ENCODE data around the gene FAM161B.

DNA sequence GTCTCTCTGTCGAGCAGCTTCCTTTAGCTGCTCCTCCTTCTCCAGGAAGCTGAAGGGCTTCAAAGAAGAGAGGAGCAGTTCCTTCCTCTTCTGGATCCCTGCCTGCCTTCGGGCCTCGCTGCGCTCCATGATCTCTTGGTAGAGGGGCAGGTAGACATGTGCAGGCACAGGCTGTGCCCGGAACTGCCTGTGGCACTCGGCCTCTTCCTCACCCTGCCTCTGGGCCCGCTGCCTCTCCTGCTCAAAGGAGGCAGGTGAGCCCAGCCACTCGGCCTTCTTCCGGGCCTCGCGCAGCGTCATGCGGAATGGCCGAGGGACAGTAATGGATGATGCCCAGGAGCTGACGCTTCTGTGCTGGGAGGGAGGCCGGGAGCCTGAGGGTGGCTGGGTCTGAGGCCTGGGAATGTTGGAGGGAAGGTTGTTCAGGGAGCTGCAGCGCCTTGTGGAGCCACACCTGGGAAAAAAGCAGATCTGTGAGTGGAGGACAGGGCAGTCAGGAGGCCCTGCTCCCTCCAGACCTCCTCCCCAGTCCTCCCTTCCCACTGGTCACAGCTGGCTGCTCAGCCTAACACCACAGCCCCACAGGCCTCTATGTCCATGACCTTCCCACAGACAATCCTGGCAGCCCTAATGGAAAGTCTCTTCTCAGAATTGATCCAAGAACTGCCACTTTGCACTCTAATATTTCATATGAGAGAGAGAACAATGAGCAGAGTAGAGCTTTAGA is 5.3 kb downstream of the FAM161B start:
- no peak for TF ChIP-seq POLR2A (IDR thresholded peaks at IDR 0.05)
- TF ChIP-seq, protein P1, sequence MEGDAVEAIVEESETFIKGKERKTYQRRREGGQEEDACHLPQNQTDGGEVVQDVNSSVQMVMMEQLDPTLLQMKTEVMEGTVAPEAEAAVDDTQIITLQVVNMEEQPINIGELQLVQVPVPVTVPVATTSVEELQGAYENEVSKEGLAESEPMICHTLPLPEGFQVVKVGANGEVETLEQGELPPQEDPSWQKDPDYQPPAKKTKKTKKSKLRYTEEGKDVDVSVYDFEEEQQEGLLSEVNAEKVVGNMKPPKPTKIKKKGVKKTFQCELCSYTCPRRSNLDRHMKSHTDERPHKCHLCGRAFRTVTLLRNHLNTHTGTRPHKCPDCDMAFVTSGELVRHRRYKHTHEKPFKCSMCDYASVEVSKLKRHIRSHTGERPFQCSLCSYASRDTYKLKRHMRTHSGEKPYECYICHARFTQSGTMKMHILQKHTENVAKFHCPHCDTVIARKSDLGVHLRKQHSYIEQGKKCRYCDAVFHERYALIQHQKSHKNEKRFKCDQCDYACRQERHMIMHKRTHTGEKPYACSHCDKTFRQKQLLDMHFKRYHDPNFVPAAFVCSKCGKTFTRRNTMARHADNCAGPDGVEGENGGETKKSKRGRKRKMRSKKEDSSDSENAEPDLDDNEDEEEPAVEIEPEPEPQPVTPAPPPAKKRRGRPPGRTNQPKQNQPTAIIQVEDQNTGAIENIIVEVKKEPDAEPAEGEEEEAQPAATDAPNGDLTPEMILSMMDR (IDR thresholded peaks at IDR 0.05): no peak
- no peak for TF ChIP-seq EP300 (IDR thresholded peaks at IDR 0.05)
- no peak for TF ChIP-seq POLR2AphosphoS5 (IDR thresholded peaks at IDR 0.05)
